Left renal cortex interstitium (tissue), 4 donors: ENCODE data around the gene COL6A3. TPM values are rescaled to one million over a fixed set of nuclear protein-coding genes. Genes with fewer than 3 reads are reported as not detected.
"Not testable (repeated sequence)": the region's sequence is repeated elsewhere in the genome, so short reads cannot be mapped to it uniquely, and the experiment has no call there.

ENCODE experiments used
- DNase-seq, 4 donors: peaks; one replicate each; pipeline ENCODE4 v3.0.0-alpha.2; 2013; ENCODE audit warnings: low read depth in 4 of 4, low spot score in 2 of 4, missing footprints in 1 of 4
- polyA plus RNA-seq, 4 donors: library from polyadenylated mRNA; unstranded; fragments of 120-200 nt; gene quantifications; one replicate each; pipeline ENCODE4 v1.2.1, GENCODE V29; 2013; ENCODE audit not compliant: insufficient read length in 4 of 4

The COL6A3 gene
- polyA plus RNA-seq, 4 donors = 236 to 277 (median 260) TPM

DNA sequence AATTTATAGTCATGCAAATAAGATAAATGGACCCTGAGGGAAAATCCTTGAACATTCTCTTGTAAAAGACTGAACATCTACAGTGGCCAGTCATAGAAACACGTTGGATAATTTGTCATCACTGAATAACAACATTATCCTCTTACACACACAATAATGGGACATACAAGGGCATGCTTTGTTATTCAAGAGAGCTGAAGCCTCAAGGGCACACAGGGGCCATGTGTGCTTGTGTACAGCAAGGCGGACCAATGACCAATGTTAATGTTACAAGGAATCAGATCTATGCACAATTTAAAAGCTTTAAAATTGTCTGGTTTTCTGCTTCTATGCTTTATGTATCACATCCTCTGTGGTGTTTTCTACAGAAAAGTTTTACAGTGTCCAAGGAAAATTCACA, 23.7 kb downstream of the COL6A3 start:
- DNase-seq = no peak

GRCh38 chr2:237389831-237390230, 24.1 kb downstream of the COL6A3 start:
- no peak for DNase-seq

DNA sequence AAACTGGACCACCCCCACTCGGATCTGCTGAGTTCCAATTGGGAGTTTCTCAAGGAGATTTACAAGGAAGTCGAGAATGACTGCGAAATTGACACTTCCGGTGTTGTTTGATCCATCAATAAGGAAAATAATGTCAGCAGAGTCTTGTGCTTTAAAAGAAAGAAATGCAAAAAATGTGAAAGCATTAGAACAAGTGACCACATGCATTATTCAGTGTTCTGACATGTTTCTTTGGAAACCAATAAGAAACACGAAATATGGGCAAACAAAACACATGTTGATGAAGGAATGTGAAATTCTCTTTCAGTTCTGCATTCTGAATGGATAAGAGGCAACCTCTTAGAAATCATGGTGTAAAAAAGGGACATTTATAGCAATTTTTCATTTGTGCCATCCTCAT, 25.9 kb downstream of the COL6A3 start:
- no peak for DNase-seq

DNA sequence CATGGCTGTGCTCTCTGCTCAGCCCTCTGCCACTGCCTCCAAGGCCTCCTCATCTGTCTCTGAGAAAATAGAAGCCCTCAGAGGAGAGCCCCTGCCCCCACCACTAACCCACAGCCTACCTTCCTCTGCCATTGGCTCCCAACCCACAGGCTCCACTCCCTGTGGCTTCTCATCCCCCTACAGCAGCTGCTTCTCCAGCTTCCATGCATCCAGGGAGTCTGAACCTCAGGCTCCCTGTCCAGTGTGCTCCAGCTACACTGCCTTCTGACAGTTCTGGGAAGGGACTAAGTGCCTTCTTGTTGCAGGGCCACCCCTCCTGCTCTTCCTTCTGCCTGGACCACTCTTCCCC, 29.3 kb downstream of the COL6A3 start:
- no peak for DNase-seq

DNA sequence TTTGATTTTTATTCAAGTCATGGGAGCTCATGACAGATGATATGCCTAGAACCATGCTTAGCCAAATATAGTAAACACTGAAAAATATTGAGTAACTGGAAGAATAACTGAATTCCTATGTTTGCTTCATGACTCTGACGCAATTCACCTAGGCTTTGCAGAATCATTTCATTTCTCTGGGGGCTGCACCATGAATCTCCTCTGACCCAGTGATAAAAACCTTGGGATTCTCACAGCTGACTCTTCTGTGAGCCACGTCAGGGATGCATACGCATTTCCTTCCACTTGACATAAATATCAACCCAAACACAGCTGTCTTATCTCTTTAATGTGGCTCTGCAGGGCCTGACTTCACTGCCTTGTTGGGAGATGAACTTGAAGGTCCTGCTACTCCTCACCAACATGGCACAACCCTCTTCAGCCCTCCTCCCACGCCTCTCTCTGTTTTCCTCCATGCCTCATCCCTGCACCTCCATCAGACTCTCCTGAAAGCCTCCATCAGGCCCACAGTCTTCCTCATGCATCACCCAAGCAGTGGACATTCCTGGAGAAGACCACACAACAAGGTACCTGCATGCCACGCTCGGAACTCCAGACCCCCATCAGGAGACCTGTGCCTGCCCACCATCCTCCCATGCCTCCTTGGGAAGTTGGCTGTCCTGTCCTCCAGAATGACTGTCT, 29.8 kb downstream of the COL6A3 start:
- no peak for DNase-seq

- DNase-seq = no peak
Observed at GRCh38 chr2:237380768-237381167, 33.2 kb downstream of the COL6A3 start.

DNA sequence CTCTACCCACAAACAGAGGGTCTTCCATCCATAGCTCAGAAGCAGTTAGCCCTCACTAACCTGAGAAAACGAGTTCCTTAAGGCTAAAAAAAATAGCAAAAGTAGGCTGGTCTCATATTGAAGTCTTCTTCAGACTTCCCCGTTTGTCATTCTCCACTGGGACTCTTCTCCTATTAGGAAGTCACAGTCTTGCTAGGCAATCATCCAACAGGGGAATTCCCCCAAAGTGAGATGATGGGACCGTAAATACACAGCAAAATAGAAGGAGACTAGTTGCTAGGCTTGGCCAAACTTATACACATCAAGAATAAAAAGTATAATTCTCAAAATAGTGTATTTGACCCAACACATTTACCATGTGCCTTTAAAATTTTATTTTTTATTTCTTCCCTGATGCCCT, 34.3 kb downstream of the COL6A3 start:
- no peak for DNase-seq

GRCh38 chr2:237378650-237379049, 35.3 kb downstream of the COL6A3 start:
- DNase-seq = no peak

GRCh38 chr2:237374284-237375060, 39.5 kb downstream of the COL6A3 start:
- no peak for DNase-seq

GRCh38 chr2:237371856-237372255, 42.1 kb downstream of the COL6A3 start:
- no peak for DNase-seq

DNA sequence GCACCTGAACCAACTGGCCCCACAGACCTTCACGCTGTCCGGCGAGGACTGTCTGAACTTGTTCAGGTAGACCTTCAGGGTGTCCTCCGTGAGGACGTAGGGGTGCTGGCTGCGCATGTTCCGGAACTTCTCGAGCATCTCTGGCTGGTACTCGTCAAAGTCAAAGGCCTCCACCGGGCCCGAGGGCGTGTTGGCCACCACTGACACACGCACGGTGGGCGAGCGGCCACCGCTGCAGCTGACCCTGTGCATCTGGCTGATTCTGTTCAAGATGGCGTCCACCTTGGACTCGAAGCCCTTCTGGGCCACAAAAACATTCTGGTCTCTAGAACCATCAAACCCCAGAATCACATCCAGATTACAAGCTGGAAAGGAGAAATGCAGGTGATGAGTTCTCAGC, 48.3 kb downstream of the COL6A3 start:
- DNase-seq = no peak

DNA sequence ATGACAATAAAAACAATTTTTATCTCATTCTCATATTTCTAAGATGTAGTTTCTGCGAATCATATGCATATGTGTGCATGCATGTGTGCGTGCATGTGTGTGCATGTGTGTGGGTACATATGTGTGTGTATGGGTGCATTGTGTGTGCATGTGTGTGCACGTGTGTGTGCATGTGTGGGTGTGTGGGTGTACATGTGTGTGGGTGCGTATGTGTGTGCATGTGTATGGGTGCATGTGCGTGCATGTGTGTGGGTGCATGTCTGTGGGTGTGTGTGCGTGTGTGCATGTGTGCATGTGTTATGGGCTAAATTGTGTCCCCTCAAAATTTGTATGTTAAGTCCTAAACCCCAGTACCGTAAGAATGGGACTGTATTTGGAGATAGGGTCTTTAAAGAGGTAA, 49.3 kb downstream of the COL6A3 start:
- no peak for DNase-seq

DNA sequence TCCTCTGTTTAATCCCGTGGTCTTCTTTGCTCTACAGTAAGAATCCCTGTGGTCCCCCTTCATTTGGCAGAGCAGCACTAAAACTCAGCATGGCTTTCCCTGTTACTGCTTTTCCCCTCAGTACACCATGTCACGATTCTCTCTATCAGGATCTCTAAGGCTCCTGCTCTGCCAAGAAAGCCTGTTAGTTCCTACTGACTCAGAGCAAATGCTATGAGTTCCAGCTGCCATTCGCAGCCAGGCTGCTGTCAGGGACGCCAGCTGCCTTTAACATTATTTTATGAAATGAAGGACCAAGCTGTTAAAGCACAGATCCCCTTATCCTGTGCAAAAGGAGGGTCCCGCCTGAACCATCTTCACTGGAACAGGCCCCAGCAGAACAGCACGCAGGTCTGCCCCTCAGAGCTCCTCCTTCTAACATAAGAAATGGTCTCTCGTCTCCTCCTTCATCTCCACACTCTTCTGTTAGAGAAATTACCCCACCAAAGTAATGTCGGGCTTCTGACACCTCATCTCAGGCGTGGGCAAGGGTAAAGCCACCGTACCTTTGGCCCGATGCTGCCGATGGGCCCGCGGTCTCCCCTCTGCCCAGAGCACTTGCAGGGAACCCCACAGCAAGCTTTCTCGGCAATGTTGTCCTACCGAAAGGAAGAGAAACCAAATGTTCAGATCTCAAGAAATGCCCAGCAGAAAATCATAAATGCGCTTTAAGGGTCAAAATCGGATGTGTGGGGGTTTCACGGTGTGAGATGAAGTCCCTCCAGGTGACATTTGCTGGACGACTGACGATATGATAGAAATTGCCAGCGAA, 52.6 kb downstream of the COL6A3 start:
- no peak for DNase-seq

GRCh38 chr2:237359894-237360780, 53.8 kb downstream of the COL6A3 start:
- no peak for DNase-seq

DNA sequence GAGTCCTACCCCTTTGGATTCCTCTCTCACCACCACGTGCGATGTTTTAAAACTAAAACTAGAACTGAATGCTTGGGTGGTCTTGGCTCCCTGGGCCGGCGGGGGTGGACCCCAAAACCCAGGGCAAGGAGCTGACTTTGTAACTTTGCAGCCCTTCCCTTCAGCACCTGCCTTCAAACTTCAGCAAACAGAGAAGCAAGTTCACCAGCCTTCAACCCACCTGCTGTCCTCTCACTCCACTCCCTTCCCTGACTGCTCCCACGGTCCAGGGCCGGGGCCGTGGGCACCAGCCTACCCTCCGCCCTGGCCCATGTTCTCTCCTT, 54.5 kb downstream of the COL6A3 start:
- no peak for DNase-seq

DNA sequence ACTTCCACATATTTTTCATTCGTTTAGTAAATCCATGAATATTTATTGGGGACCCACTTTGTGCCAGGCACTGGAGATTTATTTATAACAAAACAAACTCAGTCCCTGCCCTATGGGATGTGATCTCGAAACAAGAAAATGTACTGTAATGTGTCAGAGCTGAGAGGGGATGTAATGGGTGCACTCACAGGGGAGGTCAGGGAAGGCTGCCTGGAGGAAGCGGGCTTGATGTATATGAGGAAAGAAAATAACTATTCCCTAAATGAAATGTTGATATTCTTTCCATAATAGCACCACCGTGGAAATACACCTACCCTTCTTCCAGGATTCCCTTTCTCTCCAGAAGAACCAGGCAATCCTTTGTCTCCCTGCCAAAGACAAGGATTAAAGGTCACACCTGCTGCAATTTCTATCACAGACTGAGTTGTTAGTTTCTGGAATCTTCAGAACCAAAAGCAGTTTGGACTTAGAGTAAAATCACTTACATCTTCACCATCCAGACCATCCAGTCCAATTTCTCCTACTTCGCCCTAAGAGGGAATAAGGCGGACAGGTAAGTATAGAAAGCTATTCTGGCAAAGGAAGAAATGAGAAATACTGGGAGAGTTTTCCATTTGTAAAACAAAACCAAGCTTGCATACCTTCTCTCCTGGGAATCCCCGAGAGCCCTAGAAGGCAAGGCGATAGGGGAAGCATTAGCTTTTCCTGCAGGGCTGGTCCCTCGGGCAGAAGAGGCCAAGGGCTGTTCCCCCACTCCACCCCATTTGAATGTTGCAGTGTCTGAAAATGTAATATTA, 55.0 kb downstream of the COL6A3 start:
- no peak for DNase-seq

- DNase-seq = no peak
Observed at GRCh38 chr2:237355701-237356100, 58.3 kb downstream of the COL6A3 start.

DNA sequence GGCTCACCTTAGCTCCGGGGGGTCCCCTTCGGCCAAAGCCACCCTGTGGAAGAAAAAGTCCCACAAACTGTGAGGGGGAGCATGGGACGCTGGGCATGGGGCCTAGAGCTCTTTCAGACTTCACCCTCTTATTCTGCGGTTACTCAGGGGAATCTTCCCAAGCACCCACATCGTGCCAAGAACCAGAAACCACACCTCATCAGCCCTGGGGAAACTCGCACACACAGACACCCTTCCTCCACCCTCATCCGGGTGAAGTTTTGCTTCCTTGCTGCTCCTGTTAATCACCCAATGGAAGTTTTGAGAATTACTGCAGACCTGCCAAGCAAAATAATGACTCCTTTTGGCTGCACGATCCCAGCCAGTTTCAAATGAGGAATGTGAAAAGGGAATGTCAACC, 59.1 kb downstream of the COL6A3 start:
- DNase-seq = no peak

DNA sequence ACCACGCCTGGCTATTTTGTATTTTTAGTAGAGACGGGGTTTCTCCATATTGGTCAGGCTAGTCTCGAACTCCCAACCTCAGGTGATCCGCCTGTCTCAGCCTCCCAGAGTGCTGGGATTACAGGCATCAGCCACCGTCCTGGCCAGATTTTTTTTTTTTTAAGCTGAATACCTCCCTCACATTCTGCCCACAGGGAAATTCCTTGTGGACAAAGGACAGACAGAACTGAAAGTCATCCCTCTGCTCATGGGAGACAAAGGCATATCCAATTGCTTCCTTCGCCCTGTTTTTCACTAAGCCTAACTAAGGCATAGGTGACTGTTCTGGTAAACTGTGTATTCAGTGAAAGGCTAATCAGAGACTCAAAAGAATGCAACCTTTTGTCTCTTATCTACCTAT, 59.8 kb downstream of the COL6A3 start:
- DNase-seq = not testable (repeated sequence)

- DNase-seq = peak in 3 of 4 donors; percentile 9 to 48 (median 29)
Observed at GRCh38 chr2:237353215-237353614, 60.7 kb downstream of the COL6A3 start.
